Activated CD4-positive, alpha-beta T cell treated with anti-CD3 and anti-CD28 coated beads for 48 hours (primary cell): ENCODE data around the gene CA4.
"Not testable (repeated sequence)": the region's sequence is repeated elsewhere in the genome, so short reads cannot be mapped to it uniquely, and the experiment has no call there.

ENCODE experiments used
- DNase-seq: peaks from one replicate; pipeline ENCODE4 v3.0.0-alpha.2; 2020

CA4 gene

GRCh38 chr17:60149691-60150582, at the start of gene CA4:
Gene CA4, plus strand, starts transcription at chr17:60149973. Its CDS starts 62 bp downstream, at chr17:60150035.
- no peak for DNase-seq

- not testable (repeated sequence) for DNase-seq
Observed at GRCh38 chr17:60100577-60100976, 49.2 kb upstream of the CA4 start.

GRCh38 chr17:60102015-60102631, 47.6 kb upstream of the CA4 start:
- not testable (repeated sequence) for DNase-seq

GRCh38 chr17:60102632-60103096, 47.1 kb upstream of the CA4 start:
- peak; percentile 32 for DNase-seq

GRCh38 chr17:60103957-60104356, 45.8 kb upstream of the CA4 start:
- DNase-seq = no peak

GRCh38 chr17:60106340-60107059, 43.3 kb upstream of the CA4 start:
- DNase-seq = no peak

- no peak for DNase-seq
Observed at GRCh38 chr17:60107526-60108257, 42.1 kb upstream of the CA4 start.

- DNase-seq = not testable (repeated sequence)
Observed at GRCh38 chr17:60108309-60108708, 41.5 kb upstream of the CA4 start.

- no peak for DNase-seq
Observed at GRCh38 chr17:60108712-60109111, 41.1 kb upstream of the CA4 start.

- DNase-seq = no peak
Observed at GRCh38 chr17:60109161-60109560, 40.6 kb upstream of the CA4 start.

GRCh38 chr17:60110586-60110985, 39.2 kb upstream of the CA4 start:
- no peak for DNase-seq

- not testable (repeated sequence) for DNase-seq
Observed at GRCh38 chr17:60111661-60112060, 38.1 kb upstream of the CA4 start.

GRCh38 chr17:60115364-60115763, 34.4 kb upstream of the CA4 start:
- not testable (repeated sequence) for DNase-seq

GRCh38 chr17:60116196-60116595, 33.6 kb upstream of the CA4 start:
- DNase-seq = not testable (repeated sequence)

- DNase-seq = not testable (repeated sequence)
Observed at GRCh38 chr17:60119162-60119561, 30.6 kb upstream of the CA4 start.

GRCh38 chr17:60119807-60120748, 29.7 kb upstream of the CA4 start:
- DNase-seq = not testable (repeated sequence)

- no peak for DNase-seq
Observed at GRCh38 chr17:60127068-60128064, 22.4 kb upstream of the CA4 start.

- DNase-seq = no peak
Observed at GRCh38 chr17:60128171-60128859, 21.5 kb upstream of the CA4 start.

- DNase-seq = no peak
Observed at GRCh38 chr17:60129164-60129563, 20.6 kb upstream of the CA4 start.

GRCh38 chr17:60130466-60130865, 19.3 kb upstream of the CA4 start:
- DNase-seq = no peak
